BE2C (cell line): ENCODE results near the gene UPP1.

Experiments
- DNase-seq: peaks from one replicate; pipeline ENCODE4 v3.0.0-alpha.2; 2020
- H3K27me3 ChIP-seq: fragments of 250-450 bp; sonication (Bioruptor Pico); 2 replicates; pipeline ENCODE4 v1.5.1; 2020; ENCODE audit warnings: mild to moderate bottlenecking
- H3K36me3 ChIP-seq: fragments of 250-450 bp; sonication (Bioruptor Pico); 2 replicates; pipeline ENCODE4 v1.5.1; 2020; ENCODE audit warnings: mild to moderate bottlenecking
- H3K4me1 ChIP-seq: fragments of 250-450 bp; sonication (Bioruptor Pico); 2 replicates; pipeline ENCODE4 v1.5.1; 2020
- H3K4me3 ChIP-seq: 2 replicates; pipeline ENCODE4 v1.5.1; 2011; ENCODE audit warnings: low read depth, low read length
- H3K9me3 ChIP-seq: fragments of 250-450 bp; sonication (Bioruptor Pico); 2 replicates; pipeline ENCODE4 v1.5.1; 2020
- CTCF ChIP-seq: IDR thresholded peaks from 2 replicates; pipeline ENCODE4 v1.5.1; 2012; ENCODE audit warnings: mild to moderate bottlenecking, low read depth, low read length

UPP1 gene

GRCh38 chr7:48109848-48110663, 21.0 kb downstream of the UPP1 start:
- Histone ChIP-seq H3K4me3 (no peak overlapping the region), H3K9me3 (no peaks in the 10 kb centered on the region), H3K27me3 (no peaks in the 10 kb centered on the region), H3K4me1 (no peaks in the 10 kb centered on the region), H3K36me3 (no peaks in the 10 kb centered on the region)
- TF ChIP-seq CTCF: peak; percentile 94
- peak; percentile 68 for DNase-seq

DNA sequence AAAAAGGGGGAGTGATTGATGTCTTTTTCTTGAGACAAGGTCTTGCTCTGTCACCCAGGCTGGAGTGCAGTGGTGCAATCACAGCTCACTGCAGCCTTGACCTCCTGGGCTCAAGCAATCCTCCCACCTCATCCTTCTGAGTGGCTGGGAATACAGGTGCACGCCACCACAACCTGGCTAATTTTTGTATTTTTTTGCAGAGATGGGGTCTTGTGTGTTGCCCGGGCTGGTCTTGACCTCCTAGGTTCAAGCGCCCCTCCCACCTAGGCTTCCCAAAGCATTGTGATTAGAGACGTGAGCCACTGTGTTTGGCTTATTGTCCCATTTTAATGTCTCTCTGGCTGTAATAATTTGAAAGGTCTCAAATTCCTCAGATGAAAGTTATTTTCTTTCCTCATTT, 21.8 kb downstream of the UPP1 start:
- no peaks in the 10 kb centered on the region for H3K4me1 ChIP-seq
- no peaks in the 10 kb centered on the region for H3K27me3 ChIP-seq
- TF ChIP-seq CTCF: no peak
- H3K36me3 ChIP-seq: no peaks in the 10 kb centered on the region
- H3K9me3 ChIP-seq: no peaks in the 10 kb centered on the region
- no peak overlapping the region for H3K4me3 ChIP-seq
- DNase-seq: no peak

- DNase-seq: no peak
- H3K9me3 ChIP-seq: no peaks in the 10 kb centered on the region
- no peak for TF ChIP-seq CTCF
- no peak overlapping the region for H3K4me3 ChIP-seq
- no peaks in the 10 kb centered on the region for H3K4me1 ChIP-seq
- no peaks in the 10 kb centered on the region for H3K27me3 ChIP-seq
- H3K36me3 ChIP-seq: no peaks in the 10 kb centered on the region
These were observed 22.5 kb downstream of the UPP1 start for GRCh38 chr7:48111596-48111995.

DNA sequence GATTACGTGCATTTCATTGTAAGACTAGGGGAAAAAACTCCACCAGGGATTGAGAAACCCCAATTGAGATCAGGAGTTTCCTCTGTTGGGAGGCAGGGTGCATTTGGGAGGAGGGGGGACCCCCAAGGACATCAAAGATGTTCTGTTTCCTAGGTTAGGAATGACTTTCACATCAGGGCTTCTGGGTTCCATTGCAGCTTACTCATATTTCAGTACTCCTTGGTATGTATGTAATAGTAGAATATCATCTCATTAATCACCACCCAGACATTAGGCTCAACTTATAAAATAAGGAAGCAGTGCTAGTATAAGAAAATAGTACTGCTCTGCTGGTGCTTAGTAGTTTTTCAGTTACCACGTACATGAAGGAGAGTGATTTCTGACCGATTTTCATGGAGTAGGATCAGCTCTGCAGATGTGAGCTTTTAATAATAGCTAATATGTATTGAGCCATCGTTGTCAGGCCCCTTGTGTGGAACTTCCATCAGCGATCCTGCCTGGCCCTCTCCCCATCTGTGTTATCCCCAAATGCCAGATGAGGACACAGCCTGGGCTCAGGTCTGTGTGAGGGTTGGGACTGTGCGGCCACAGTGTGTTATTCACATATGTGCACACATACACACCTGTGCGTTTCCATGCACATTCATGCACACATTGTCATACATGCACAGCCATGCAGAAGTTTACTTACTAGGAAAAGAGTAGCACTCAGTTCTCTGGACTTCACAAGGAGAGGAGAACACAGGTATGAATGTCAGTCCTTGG, 23.5 kb downstream of the UPP1 start:
- Histone ChIP-seq H3K9me3 (no peaks in the 10 kb centered on the region), H3K27me3 (no peaks in the 10 kb centered on the region), H3K4me1 (no peaks in the 10 kb centered on the region), H3K4me3 (no peak overlapping the region), H3K36me3 (no peaks in the 10 kb centered on the region)
- no peak for DNase-seq
- no peak for TF ChIP-seq CTCF

DNA sequence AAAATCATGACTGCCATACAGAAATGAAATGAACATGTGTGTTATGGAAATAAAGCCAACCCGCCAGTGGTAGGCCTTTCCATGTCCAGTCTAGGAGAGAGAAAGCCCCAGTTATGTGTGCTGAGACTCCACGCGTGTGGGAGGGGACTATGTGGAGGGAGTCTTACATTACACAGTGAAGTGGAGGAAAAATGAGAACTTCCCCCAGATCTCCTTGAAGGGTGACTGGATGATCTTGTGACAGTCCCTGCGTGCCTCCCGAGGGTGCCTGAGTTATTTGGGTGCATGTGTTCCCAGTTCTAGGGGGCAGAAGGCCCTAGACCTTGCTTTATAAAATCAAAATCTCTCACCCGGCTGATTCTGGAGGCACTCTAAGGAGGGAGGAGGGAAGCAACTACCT, 24.2 kb downstream of the UPP1 start:
- no peak for DNase-seq
- Histone ChIP-seq H3K36me3 (no peaks in the 10 kb centered on the region), H3K4me1 (no peaks in the 10 kb centered on the region), H3K27me3 (peaks cover under 1% of the 10 kb centered on the region; the same call in 1 of the 2 replicates), H3K4me3 (no peak overlapping the region), H3K9me3 (no peaks in the 10 kb centered on the region)
- no peak for TF ChIP-seq CTCF

DNA sequence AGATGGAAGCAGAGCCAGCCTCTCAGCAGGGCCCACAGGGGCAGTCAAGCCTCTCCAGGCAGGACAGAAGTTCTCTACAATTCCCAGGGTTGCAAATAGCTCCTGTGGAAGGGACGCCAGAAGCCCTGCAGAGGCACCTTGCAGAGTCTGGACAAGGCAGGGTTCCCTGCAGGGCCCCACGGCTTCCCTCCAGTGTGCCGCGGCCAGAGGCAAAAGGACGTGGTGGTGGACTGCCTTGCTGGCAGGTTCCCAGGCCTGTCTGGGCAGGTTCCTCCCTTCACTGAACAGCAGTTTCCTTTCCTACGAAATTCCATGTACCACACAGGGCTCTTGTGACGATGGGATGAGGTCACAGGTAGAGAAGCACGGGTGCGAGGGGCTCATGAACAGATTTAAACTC, 25.1 kb downstream of the UPP1 start:
- H3K36me3 ChIP-seq: no peaks in the 10 kb centered on the region
- no peak for TF ChIP-seq CTCF
- DNase-seq: no peak

More for the DNA sequence above, 25.1 kb downstream of the UPP1 start:
- no peaks in the 10 kb centered on the region for H3K9me3 ChIP-seq
- peaks cover 8% of the 10 kb centered on the region; the same call in 1 of the 2 replicates for H3K27me3 ChIP-seq
- no peaks in the 10 kb centered on the region for H3K4me1 ChIP-seq
- H3K4me3 ChIP-seq: no peak overlapping the region
